SK-N-SH treated with all-trans-retinoic acid at 6 μM for 48 hours (cell line): Measurements from ENCODE around the gene SUGCT.

Experiments
- ATAC-seq: fragments of 200-7000 bp; cut with Tn5 transposase; 3 replicates; pipeline ENCODE4 v1.9.1; 2020; ENCODE audit warnings: mild to moderate bottlenecking, moderate library complexity
- BACH2 ChIP-seq: fragments of 250-450 bp; sonication (Bioruptor Pico); IDR thresholded peaks from 2 replicates; pipeline ENCODE4 v1.9.0; 2021; ENCODE audit warnings: mild to moderate bottlenecking, borderline replicate concordance
- CREB5 ChIP-seq: fragments of 250-450 bp; sonication (Bioruptor Pico); IDR thresholded peaks from 2 replicates; pipeline ENCODE4 v1.5.1; 2020; ENCODE audit warnings: low read depth, mild to moderate bottlenecking, moderate library complexity
- CSDC2 ChIP-seq: fragments of 250-450 bp; sonication (Bioruptor Pico); IDR thresholded peaks from 2 replicates; pipeline ENCODE4 v1.5.0; 2020; ENCODE audit warnings: mild to moderate bottlenecking, moderate library complexity
- CSRNP3 ChIP-seq: fragments of 250-450 bp; sonication (Bioruptor Pico); IDR thresholded peaks from 2 replicates; pipeline ENCODE4 v1.5.1; 2021; ENCODE audit warnings: mild to moderate bottlenecking, moderate library complexity
- ESRRG ChIP-seq: fragments of 250-450 bp; sonication (Bioruptor Pico); IDR thresholded peaks from 2 replicates; pipeline ENCODE4 v1.6.1; 2021; ENCODE audit warnings: mild to moderate bottlenecking
- GLIS3 ChIP-seq: fragments of 250-450 bp; sonication (Bioruptor Pico); IDR thresholded peaks from 2 replicates; pipeline ENCODE4 v1.5.0; 2020; ENCODE audit warnings: mild to moderate bottlenecking, moderate library complexity
- ISL1 ChIP-seq: fragments of 250-450 bp; sonication (Bioruptor Pico); IDR thresholded peaks from 2 replicates; pipeline ENCODE4 v2.1.2; 2022; ENCODE audit warnings: mild to moderate bottlenecking, moderate library complexity
- OSR1 ChIP-seq: fragments of 250-450 bp; sonication (Bioruptor Pico); IDR thresholded peaks from 2 replicates; pipeline ENCODE4 v1.8.0; 2022; ENCODE audit warnings: moderate library complexity, mild to moderate bottlenecking, inconsistent platforms
- PATZ1 ChIP-seq: fragments of 250-450 bp; sonication (Bioruptor Pico); IDR thresholded peaks from 2 replicates; pipeline ENCODE4 v1.8.0; 2020; ENCODE audit warnings: mild to moderate bottlenecking, moderate library complexity, borderline replicate concordance
- POU6F1 ChIP-seq: fragments of 250-450 bp; sonication (Bioruptor Pico); IDR thresholded peaks from 2 replicates; pipeline ENCODE4 v1.8.0; 2021; ENCODE audit warnings: low read depth, mild to moderate bottlenecking, moderate library complexity, borderline replicate concordance
- SNAI2 ChIP-seq: fragments of 250-450 bp; sonication (Bioruptor Pico); IDR thresholded peaks from 2 replicates; pipeline ENCODE4 v1.5.0; 2020; ENCODE audit warnings: mild to moderate bottlenecking, moderate library complexity
- TOX ChIP-seq: fragments of 250-450 bp; sonication (Bioruptor Pico); IDR thresholded peaks from 2 replicates; pipeline ENCODE4 v1.8.0; 2021; ENCODE audit warnings: mild to moderate bottlenecking, moderate library complexity, borderline replicate concordance
- TSHZ2 ChIP-seq: fragments of 250-450 bp; sonication (Bioruptor Pico); IDR thresholded peaks from 2 replicates; pipeline ENCODE4 v1.5.0; 2020; ENCODE audit warnings: mild to moderate bottlenecking, moderate library complexity
- ZC3H10 ChIP-seq: fragments of 250-450 bp; sonication (Bioruptor Pico); IDR thresholded peaks from 2 replicates; pipeline ENCODE4 v1.5.1; 2021; ENCODE audit warnings: mild to moderate bottlenecking, moderate library complexity
- ZFP3 ChIP-seq: fragments of 250-450 bp; sonication (Bioruptor Pico); IDR thresholded peaks from 2 replicates; pipeline ENCODE4 v1.5.0; 2020; ENCODE audit warnings: mild to moderate bottlenecking, moderate library complexity
- ZFP30 ChIP-seq: fragments of 450-650 bp; formaldehyde crosslinking; IDR thresholded peaks from 2 replicates; pipeline ENCODE4 v1.5.0; 2022; ENCODE audit warnings: mild to moderate bottlenecking, moderate library complexity
- ZNF565 ChIP-seq: fragments of 450-650 bp; formaldehyde crosslinking; conservative IDR thresholded peaks from 2 replicates; pipeline ENCODE4 v1.5.0; 2020; ENCODE audit warnings: low read depth, mild to moderate bottlenecking, moderate library complexity
- ZNF70 ChIP-seq: fragments of 450-650 bp; formaldehyde crosslinking; IDR thresholded peaks from 2 replicates; pipeline ENCODE4 v1.5.0; 2020; ENCODE audit warnings: mild to moderate bottlenecking, moderate library complexity
- ZNF8 ChIP-seq: fragments of 450-650 bp; formaldehyde crosslinking; IDR thresholded peaks from 2 replicates; pipeline ENCODE4 v1.5.0; 2020; ENCODE audit warnings: mild to moderate bottlenecking, moderate library complexity

Gene SUGCT

GRCh38 chr7:40099837-40100236, 35.0 kb upstream of the SUGCT start:
- TF ChIP-seq BACH2 (CRISPR knock-in tag) (no peak), ZNF70 (CRISPR knock-in tag) (no peak)
- TF ChIP-seq, all 23 proteins: peak for 0
- ATAC-seq, result no peak

- no peak for ATAC-seq
- TF ChIP-seq SNAI2 (CRISPR knock-in tag), result no peak
- no peak for TF ChIP-seq POU6F1 (CRISPR knock-in tag)
- no peak for TF ChIP-seq ZFP3 (CRISPR knock-in tag)
- TF ChIP-seq GLIS3 (CRISPR knock-in tag), result no peak
- TF ChIP-seq CSRNP3, result no peak
- TF ChIP-seq TOX (CRISPR knock-in tag), result no peak
These were observed 33.6 kb upstream of the SUGCT start for GRCh38 chr7:40101201-40101600.

- ATAC-seq, result no peak
- TF ChIP-seq ZFP30 (CRISPR knock-in tag) (no peak), ZFP3 (CRISPR knock-in tag) (no peak), CSDC2 (CRISPR knock-in tag) (no peak), ZNF8 (CRISPR knock-in tag) (no peak), PATZ1 (CRISPR knock-in tag) (no peak), ZNF565 (CRISPR knock-in tag) (no peak), BACH2 (CRISPR knock-in tag) (no peak), OSR1 (CRISPR knock-in tag) (no peak), ZNF70 (CRISPR knock-in tag) (no peak), CREB5 (no peak), TSHZ2 (CRISPR knock-in tag) (no peak), ISL1 (CRISPR knock-in tag) (no peak), ESRRG (CRISPR knock-in tag) (no peak), CSRNP3 (no peak), GLIS3 (CRISPR knock-in tag) (no peak), TOX (CRISPR knock-in tag) (no peak), ZC3H10 (CRISPR knock-in tag) (no peak), SNAI2 (CRISPR knock-in tag) (no peak)
- TF ChIP-seq, all 23 proteins: peak for 0
These were observed 31.9 kb upstream of the SUGCT start for GRCh38 chr7:40102897-40103296.
